Calu3 (cell line): Measurements from ENCODE around the gene EN2. TPM values are rescaled to one million over a fixed set of nuclear protein-coding genes. Genes with fewer than 3 reads are reported as not detected.

Experiments
- BruUV-seq: library from RNA; stranded (reverse); fragments of 400-500 nt; replicated peaks from 2 replicates; lab custom pipeline; 2021; lab: Mats Ljungman, UMichigan
- CTCF ChIA-PET: fragments of 300-600 bp; sonication (Branson Sonifier 250); formaldehyde crosslinking; loops from one replicate; lab custom pipeline; 2022; ENCODE audit warnings: antibody characterized with exemption; lab: Charles Lee
- DNase-seq: peaks from one replicate; pipeline ENCODE4 v3.0.0; 2022
- H3K27ac Mint-ChIP-seq: one replicate; pipeline ENCODE4 v1.8.0; 2022; ENCODE audit warnings: mixed read lengths; ENCODE audit not compliant: unreplicated experiment
- H3K27me3 Mint-ChIP-seq: one replicate; pipeline ENCODE4 v1.8.0; 2022; ENCODE audit warnings: mixed read lengths; ENCODE audit not compliant: unreplicated experiment
- H3K36me3 Mint-ChIP-seq: one replicate; pipeline ENCODE4 v1.8.0; 2022; ENCODE audit warnings: mild to moderate bottlenecking, moderate library complexity, mixed read lengths; ENCODE audit not compliant: insufficient read depth, unreplicated experiment
- H3K4me1 Mint-ChIP-seq: one replicate; pipeline ENCODE4 v1.8.0; 2022; ENCODE audit warnings: mild to moderate bottlenecking, low read depth, mixed read lengths; ENCODE audit not compliant: unreplicated experiment
- H3K4me3 Mint-ChIP-seq: one replicate; pipeline ENCODE4 v1.8.0; 2022; ENCODE audit warnings: mild to moderate bottlenecking, low read depth, moderate library complexity, mixed read lengths; ENCODE audit not compliant: unreplicated experiment
- H3K9me3 Mint-ChIP-seq: one replicate; pipeline ENCODE4 v1.8.0; 2022; ENCODE audit warnings: low read depth, mixed read lengths; ENCODE audit not compliant: unreplicated experiment
- intact Hi-C: fragments of 100-400 bp; cut with micrococcal nuclease; formaldehyde crosslinking; loops from one replicate; pipeline ENCODE4 v1.10.0; 2022; ENCODE audit not compliant: unreplicated experiment
- total RNA-seq: library from RNA; stranded (reverse); gene quantifications from 2 replicates; pipeline ENCODE4 v1.2.3, GENCODE V29; 2022
- TF ChIP-seq, protein P1 (sequence below): fragments of 200-600 bp; IDR thresholded peaks from one replicate; pipeline ENCODE4 v1.8.0; 2022; ENCODE audit warnings: antibody characterized with exemption; ENCODE audit not compliant: unreplicated experiment

Gene EN2
- total RNA-seq, 1 experiment from 2014 or later: 3.2 TPM

DNA sequence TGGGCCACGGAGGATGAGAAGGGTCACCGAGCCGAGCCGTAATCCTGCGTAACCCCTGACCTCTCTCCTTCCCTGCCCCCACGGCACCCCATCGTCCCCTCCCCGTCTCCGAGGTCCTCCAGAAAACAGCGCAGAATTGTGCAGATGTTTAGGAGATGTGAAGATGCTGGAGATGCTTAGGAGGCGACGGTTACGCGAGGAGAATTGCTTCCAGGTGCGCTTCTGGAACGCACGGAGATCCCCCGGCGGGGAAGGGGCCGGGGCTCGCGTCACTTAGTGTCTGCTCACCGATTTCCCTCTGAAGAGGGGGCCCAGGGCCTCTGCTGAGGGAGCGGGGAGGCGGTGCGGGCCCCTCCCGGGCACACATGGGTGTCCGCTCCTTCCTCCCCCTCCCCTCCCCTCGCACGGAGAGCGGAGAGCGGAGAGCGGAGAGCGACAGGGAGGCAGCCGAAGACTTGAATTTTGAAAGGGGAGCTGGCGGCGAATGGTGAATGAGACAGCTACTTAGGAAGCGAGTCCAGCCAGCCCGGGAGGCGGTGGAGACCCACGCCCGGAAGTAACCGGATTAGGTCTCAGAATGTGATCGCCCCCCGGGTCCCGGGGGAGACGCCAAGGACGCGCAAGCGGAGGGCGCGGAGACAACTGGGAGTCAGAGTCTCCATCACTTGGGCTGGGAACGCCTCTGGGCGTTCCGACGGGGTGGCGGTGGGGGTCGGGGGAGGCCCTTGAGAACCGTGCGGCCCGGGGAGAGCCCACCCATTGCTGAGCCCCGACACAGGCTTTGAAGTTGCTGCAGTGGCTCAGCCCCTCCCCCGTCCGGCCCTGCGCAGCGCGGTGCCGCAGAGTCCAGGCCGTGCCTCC is 8.7 kb upstream of the EN2 start:
- DNase-seq: no peak
- Mint-ChIP-seq H3K9me3 (no peaks in the 10 kb centered on the region), H3K27ac (no peak overlapping the region), H3K4me1 (peaks cover 7% of the 10 kb centered on the region), H3K27me3 (peaks cover 91% of the 10 kb centered on the region), H3K36me3 (no peaks in the 10 kb centered on the region), H3K4me3 (no peak overlapping the region)
- CTCF ChIA-PET: interaction anchor here (0.5 to 1.2 kb wide), 3 partner anchors 23 to 212 kb away, joined by 3 to 4 read pairs (median 3); no protein-coding TSS in a partner anchor
- TF ChIP-seq, protein P1, sequence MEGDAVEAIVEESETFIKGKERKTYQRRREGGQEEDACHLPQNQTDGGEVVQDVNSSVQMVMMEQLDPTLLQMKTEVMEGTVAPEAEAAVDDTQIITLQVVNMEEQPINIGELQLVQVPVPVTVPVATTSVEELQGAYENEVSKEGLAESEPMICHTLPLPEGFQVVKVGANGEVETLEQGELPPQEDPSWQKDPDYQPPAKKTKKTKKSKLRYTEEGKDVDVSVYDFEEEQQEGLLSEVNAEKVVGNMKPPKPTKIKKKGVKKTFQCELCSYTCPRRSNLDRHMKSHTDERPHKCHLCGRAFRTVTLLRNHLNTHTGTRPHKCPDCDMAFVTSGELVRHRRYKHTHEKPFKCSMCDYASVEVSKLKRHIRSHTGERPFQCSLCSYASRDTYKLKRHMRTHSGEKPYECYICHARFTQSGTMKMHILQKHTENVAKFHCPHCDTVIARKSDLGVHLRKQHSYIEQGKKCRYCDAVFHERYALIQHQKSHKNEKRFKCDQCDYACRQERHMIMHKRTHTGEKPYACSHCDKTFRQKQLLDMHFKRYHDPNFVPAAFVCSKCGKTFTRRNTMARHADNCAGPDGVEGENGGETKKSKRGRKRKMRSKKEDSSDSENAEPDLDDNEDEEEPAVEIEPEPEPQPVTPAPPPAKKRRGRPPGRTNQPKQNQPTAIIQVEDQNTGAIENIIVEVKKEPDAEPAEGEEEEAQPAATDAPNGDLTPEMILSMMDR: no peak
- no TSS peak for BruUV-seq
- intact Hi-C loops: no loop called here

DNA sequence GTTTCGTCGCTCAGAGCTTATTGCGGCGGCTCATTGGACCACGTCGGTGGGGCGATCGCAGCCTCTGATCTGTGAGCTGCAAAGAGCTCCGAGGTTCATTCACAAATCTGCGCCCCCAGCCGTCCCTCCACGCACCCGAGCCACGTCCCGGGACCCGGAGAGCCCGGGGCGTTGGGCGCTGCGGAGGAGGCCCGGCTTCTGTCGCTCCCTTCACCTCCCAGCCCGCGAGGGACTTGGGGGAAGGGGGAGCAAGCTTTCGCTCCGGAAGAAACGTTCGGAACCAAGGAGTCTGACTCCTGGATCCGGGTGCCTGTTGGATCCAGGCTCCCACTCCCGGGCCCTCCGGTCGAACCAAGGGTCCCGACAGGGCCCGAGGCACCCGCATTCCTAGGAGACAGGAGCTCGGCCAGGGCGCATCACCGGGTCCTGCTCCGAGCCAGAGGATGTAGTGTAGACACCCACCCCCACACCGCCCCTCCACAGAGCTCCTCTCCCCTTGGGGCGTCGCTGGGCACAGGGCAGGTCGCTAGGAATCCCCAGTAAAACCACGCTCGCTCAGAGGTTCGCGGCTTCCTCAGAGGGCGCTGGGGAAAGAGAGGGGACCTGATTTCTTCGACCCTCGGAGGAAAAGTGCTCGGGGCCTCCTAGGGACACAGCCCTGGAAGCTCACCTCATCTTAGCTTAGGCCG is 7.9 kb upstream of the EN2 start:
- Mint-ChIP-seq H3K27ac (no peak overlapping the region), H3K9me3 (no peaks in the 10 kb centered on the region), H3K4me1 (peaks cover 7% of the 10 kb centered on the region), H3K27me3 (peaks cover 91% of the 10 kb centered on the region), H3K36me3 (no peaks in the 10 kb centered on the region), H3K4me3 (no peak overlapping the region)
- no peak for DNase-seq
- BruUV-seq: no TSS peak
- intact Hi-C loops: no loop called here
- TF ChIP-seq, protein P1: no peak
- CTCF ChIA-PET: interaction anchor here (1.2 kb wide), 1 partner anchor 23 kb away, joined by 4 read pairs; no protein-coding TSS in a partner anchor

DNA sequence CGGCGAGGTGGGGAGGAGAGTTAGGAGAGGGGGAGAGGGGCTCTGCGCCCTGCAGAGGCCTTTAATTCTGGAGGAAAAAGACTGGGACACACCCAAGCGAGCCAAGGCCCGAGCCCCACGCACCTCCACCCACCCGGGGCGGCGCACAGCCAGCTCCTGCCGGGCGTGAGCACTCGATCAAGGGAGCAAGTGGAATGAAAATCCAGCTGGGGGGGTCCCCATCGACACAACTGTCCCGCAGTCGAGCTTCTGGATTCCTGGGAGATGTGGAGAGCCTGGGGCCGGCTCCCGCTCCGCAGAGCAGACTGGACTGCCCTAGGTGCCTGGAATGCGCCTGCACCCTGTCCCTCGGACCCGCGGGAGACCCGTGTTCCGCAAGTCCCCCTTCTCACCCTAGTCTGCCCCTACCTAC is 7.4 kb upstream of the EN2 start:
- H3K27me3 Mint-ChIP-seq: peaks cover 91% of the 10 kb centered on the region
- DNase-seq: no peak
- no peaks in the 10 kb centered on the region for H3K9me3 Mint-ChIP-seq
- BruUV-seq: no TSS peak
- H3K36me3 Mint-ChIP-seq: no peaks in the 10 kb centered on the region
- peaks cover 7% of the 10 kb centered on the region for H3K4me1 Mint-ChIP-seq
- CTCF ChIA-PET: interaction anchor here (1.2 kb wide), 1 partner anchor 22 kb away, joined by 4 read pairs; no protein-coding TSS in a partner anchor
- H3K27ac Mint-ChIP-seq: no peak overlapping the region
- TF ChIP-seq, protein P1: no peak
- H3K4me3 Mint-ChIP-seq: no peak overlapping the region
- intact Hi-C loops: no loop called here

- Mint-ChIP-seq H3K27me3 (peaks cover 93% of the 10 kb centered on the region), H3K9me3 (no peaks in the 10 kb centered on the region), H3K4me3 (no peak overlapping the region), H3K4me1 (peaks cover 10% of the 10 kb centered on the region), H3K36me3 (peaks cover 6% of the 10 kb centered on the region), H3K27ac (no peak overlapping the region)
- CTCF ChIA-PET: no interaction called here
- TF ChIP-seq, protein P1: no peak
- DNase-seq: no peak
- BruUV-seq: no TSS peak
- intact Hi-C loops: no loop called here
Observed at GRCh38 chr7:155450970-155451801, 6.7 kb upstream of the EN2 start.
